K562 (cell line): ENCODE results near the gene CDC37. TPM values are rescaled to one million over a fixed set of nuclear protein-coding genes. Genes with fewer than 3 reads are reported as not detected.

Experiments used
- CBX8 ChIP-seq: fragments of 200-600 bp; sonication (generic); IDR thresholded peaks from 2 replicates; pipeline ENCODE4 v1.6.1; 2012; ENCODE audit warnings: borderline replicate concordance, mixed run types, low read depth, mild to moderate bottlenecking, moderate library complexity, mixed read lengths, low read length, control low read depth, inconsistent platforms; ENCODE audit not compliant: poor library complexity, severe bottlenecking; ENCODE audit errors: extremely low read depth
- CREM ChIP-seq: IDR thresholded peaks from 2 replicates; pipeline ENCODE4 v1.6.1; 2014; ENCODE audit warnings: antibody characterized with exemption, low read depth
- EP400 ChIP-seq: fragments of 450-650 bp; IDR thresholded peaks from 2 replicates; pipeline ENCODE4 v1.6.1; 2017; ENCODE audit warnings: antibody characterized with exemption, mild to moderate bottlenecking, moderate library complexity
- ESRRA ChIP-seq: fragments of 450-650 bp; IDR thresholded peaks from 2 replicates; pipeline ENCODE4 v1.6.1; 2014; ENCODE audit warnings: low read depth, mild to moderate bottlenecking, moderate library complexity, borderline replicate concordance
- ESRRB ChIP-seq: fragments of 250-450 bp; sonication (Bioruptor Pico); IDR thresholded peaks from 2 replicates; pipeline ENCODE4 v1.5.0; 2020; ENCODE audit warnings: mild to moderate bottlenecking, moderate library complexity, borderline replicate concordance
- FIP1L1 ChIP-seq: fragments of 200-400 bp; formaldehyde crosslinking; IDR thresholded peaks from 2 replicates; pipeline ENCODE4 v1.6.1; 2018; ENCODE audit warnings: mild to moderate bottlenecking, low read depth, low read length; ENCODE audit not compliant: poor library complexity, severe bottlenecking
- HDAC6 ChIP-seq: IDR thresholded peaks from 2 replicates; pipeline ENCODE4 v1.6.1; 2012; ENCODE audit warnings: low read depth, mild to moderate bottlenecking, control low read depth, inconsistent platforms, low read length, moderate library complexity
- HMG20B ChIP-seq: fragments of 250-450 bp; sonication (Bioruptor Pico); IDR thresholded peaks from 2 replicates; pipeline ENCODE4 v1.5.0; 2021; ENCODE audit warnings: mild to moderate bottlenecking
- MCM2 ChIP-seq: fragments of 450-650 bp; IDR thresholded peaks from 2 replicates; pipeline ENCODE4 v1.6.1; 2017; ENCODE audit warnings: low read depth, mild to moderate bottlenecking
- MCM3 ChIP-seq: fragments of 450-650 bp; IDR thresholded peaks from 2 replicates; pipeline ENCODE4 v1.6.1; 2016
- MEF2D ChIP-seq: conservative IDR thresholded peaks from 2 replicates; pipeline ENCODE4 v1.6.1; 2016; ENCODE audit warnings: low read depth, missing genetic modification characterization, missing compliant biosample characterization
- NEUROD1 ChIP-seq: fragments of 150-350 bp; IDR thresholded peaks from 2 replicates; pipeline ENCODE4 v1.6.1; 2014; ENCODE audit warnings: borderline replicate concordance, low read length, low read depth; ENCODE audit not compliant: partially characterized antibody
- RB1 ChIP-seq: fragments of 450-650 bp; IDR thresholded peaks from 2 replicates; pipeline ENCODE4 v1.6.1; 2017; ENCODE audit warnings: low read depth, mild to moderate bottlenecking
- SIRT6 ChIP-seq: IDR thresholded peaks from one replicate; pipeline ENCODE4 v1.6.1; 2012; ENCODE audit warnings: low read depth, mild to moderate bottlenecking, control low read depth, inconsistent platforms, low read length, moderate library complexity
- SMARCB1 ChIP-seq: IDR thresholded peaks from 2 replicates; pipeline ENCODE4 v1.6.1; 2011; ENCODE audit warnings: improper control_type of control experiment, low read depth; ENCODE audit not compliant: insufficient read length
- SP1 ChIP-seq: sonication (generic); formaldehyde crosslinking; IDR thresholded peaks from 2 replicates; pipeline ENCODE4 v1.8.1; 2022; ENCODE audit warnings: mild to moderate bottlenecking, missing genetic modification reagents
- STAT5A ChIP-seq: IDR thresholded peaks from 2 replicates; pipeline ENCODE4 v1.6.1; 2012; ENCODE audit warnings: low read length, inconsistent platforms, borderline replicate concordance
- TBP ChIP-seq: optimal IDR thresholded peaks from 2 replicates; pipeline ENCODE3; 2011; ENCODE audit warnings: low read depth, low read length, improper control_type of control experiment
- TRIM24 ChIP-seq, 2 experiments: fragments of 450-650 bp; IDR thresholded peaks; 2 replicates each; pipeline ENCODE4 v1.6.1; 2016
- ZBTB17 ChIP-seq: fragments of 450-650 bp; formaldehyde crosslinking; IDR thresholded peaks from 2 replicates; pipeline ENCODE4 v1.4.0; 2020; ENCODE audit warnings: mild to moderate bottlenecking
- ZC3H4 ChIP-seq: sonication (generic); formaldehyde crosslinking; IDR thresholded peaks from 2 replicates; pipeline ENCODE4 v1.9.0; 2021; ENCODE audit warnings: missing genetic modification reagents, borderline replicate concordance
- ZNF133 ChIP-seq: fragments of 250-450 bp; sonication (Bioruptor Pico); IDR thresholded peaks from 2 replicates; pipeline ENCODE4 v1.4.0; 2020; ENCODE audit warnings: mild to moderate bottlenecking
- ZNF23 ChIP-seq: fragments of 250-450 bp; sonication (Bioruptor Pico); IDR thresholded peaks from 2 replicates; pipeline ENCODE4 v1.4.0; 2020; ENCODE audit warnings: mild to moderate bottlenecking
- ZNF311 ChIP-seq: fragments of 250-450 bp; sonication (Bioruptor Pico); IDR thresholded peaks from 2 replicates; pipeline ENCODE4 v1.4.0; 2020; ENCODE audit warnings: mild to moderate bottlenecking, moderate library complexity
- ZNF644 ChIP-seq: fragments of 200-800 bp; sonication (Bioruptor generic); IDR thresholded peaks from 2 replicates; pipeline ENCODE4 v1.6.1; 2016; ENCODE audit warnings: low read depth, missing genetic modification characterization, missing compliant biosample characterization
- ZNF76 ChIP-seq: fragments of 250-450 bp; sonication (Bioruptor Pico); IDR thresholded peaks from 2 replicates; pipeline ENCODE4 v1.4.0; 2020; ENCODE audit warnings: mild to moderate bottlenecking, moderate library complexity, borderline replicate concordance
- polyA plus RNA-seq, 8 experiments: library from polyadenylated mRNA; depleted of rRNA in 4 of 8; stranded (reverse) in 5 of 8; unstranded in 3 of 8; fragments of >200 nt; fragmentation: Nextera tagmentation in 2 of 8; fragmentation: Illumina TruSeq in 1 of 8; extraction: Ambion mirVana in 2 of 8; extraction: Trizol in 1 of 8; gene quantifications; 2 replicates each; pipeline versions ENCODE4 v1.2.1 to v1.2.3, GENCODE V29; 2011 to 2014; ENCODE audit warnings: inconsistent platforms in 1 of 8, missing spikeins in 1 of 8
- total RNA-seq, 7 experiments: library from RNA; depleted of rRNA in 6 of 7; stranded (reverse); fragments of >200 nt in 6 of 7; fragmentation: Illumina TruSeq in 2 of 7; extraction: Trizol in 2 of 7; gene quantifications; 2 replicates each; pipeline versions ENCODE4 v1.2.1 to v1.2.3, GENCODE V29; 2011 to 2021; ENCODE audit warnings: low replicate concordance in 1 of 7
- TF ChIP-seq, protein P1 (sequence below), 3 experiments: fragments of 200-800 bp in 1 of 3; sonication (Bioruptor generic) in 1 of 3; sonication (generic) in 1 of 3; formaldehyde crosslinking in 1 of 3; IDR thresholded peaks; 2 replicates each; pipeline versions ENCODE4 v1.6.1 to v1.8.0; 2016 to 2022; ENCODE audit warnings: mild to moderate bottlenecking in 2 of 3, missing compliant biosample characterization in 2 of 3, missing genetic modification characterization in 2 of 3, missing genetic modification reagents in 1 of 3
- TF ChIP-seq, protein P2 (sequence below): fragments of 250-450 bp; sonication (Bioruptor Pico); IDR thresholded peaks from 2 replicates; pipeline ENCODE4 v1.8.0; 2021; ENCODE audit warnings: moderate library complexity, mild to moderate bottlenecking, inconsistent platforms
- TF ChIP-seq, protein P3 (sequence below), 2 experiments: fragments of 450-650 bp in 1 of 2; sonication (generic) in 1 of 2; formaldehyde crosslinking; conservative IDR thresholded peaks; 2 replicates each; pipeline versions ENCODE4 v1.4.0 to v1.8.1; 2020 to 2022; ENCODE audit warnings: mild to moderate bottlenecking in 1 of 2, missing genetic modification reagents in 1 of 2

Gene CDC37
- total and polyA plus RNA-seq, 9 of the 15 experiments (the other 6 are each of a cell fraction or from before 2014, with no cell fraction given), result 6.6 to 538 (median 227) TPM

DNA sequence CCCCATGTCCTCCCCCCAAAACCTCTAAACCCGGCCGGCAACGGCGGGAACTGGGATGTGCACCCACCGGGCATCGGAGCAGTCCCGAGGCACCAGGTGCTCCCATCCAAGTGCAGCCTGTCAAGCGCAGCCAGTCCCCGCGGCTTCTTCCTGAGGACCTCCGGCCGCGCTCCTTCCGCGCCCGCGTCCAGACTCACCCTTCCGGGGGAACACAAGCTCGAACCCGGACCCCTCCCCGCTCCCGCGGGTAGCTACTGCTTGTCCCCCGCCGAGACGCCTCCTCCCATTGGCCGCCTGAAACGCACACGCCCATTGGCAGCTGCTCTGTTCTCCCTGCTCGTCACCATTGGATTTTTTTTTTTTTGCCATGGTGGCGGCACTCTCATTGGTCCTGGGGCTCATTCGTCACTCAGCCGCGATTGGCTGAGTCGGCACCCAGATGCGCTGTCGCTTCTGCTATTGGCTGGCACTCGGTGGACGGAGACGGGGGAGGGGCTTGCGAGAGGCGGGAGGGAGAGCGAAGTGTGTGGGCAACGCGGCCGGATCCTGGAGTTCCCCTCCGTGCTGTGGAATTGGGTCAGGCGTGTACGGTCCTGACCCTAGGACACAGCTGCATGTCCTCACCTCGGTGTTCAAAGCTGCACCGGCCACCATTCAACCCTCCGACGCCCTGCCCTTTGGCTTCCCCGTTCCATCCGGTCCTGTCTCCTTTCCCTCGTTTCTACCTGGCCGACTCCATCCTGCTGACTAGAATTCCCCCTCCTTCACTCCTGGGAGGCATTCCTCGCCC lies 22.8 kb downstream of the CDC37 start, which contains the start of gene TYK2 (continued):
- TF ChIP-seq, protein P1, sequence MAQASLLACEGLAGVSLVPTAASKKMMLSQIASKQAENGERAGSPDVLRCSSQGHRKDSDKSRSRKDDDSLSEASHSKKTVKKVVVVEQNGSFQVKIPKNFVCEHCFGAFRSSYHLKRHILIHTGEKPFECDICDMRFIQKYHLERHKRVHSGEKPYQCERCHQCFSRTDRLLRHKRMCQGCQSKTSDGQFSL (CRISPR knock-in tag; IDR thresholded peaks at IDR 0.05), result no peak
- TF ChIP-seq, protein P1 (tag; IDR thresholded peaks at IDR 0.05), result no peak
- TF ChIP-seq ESRRB (CRISPR knock-in tag) (no peak), ZC3H4 (CRISPR knock-in tag) (no peak), SP1 (peak; percentile 87), FIP1L1 (no peak), HDAC6 (no peak), HMG20B (CRISPR knock-in tag) (no peak), ESRRA (peak; percentile 8; the same call in 1 of the 2 replicates), STAT5A (no peak), ZNF311 (CRISPR knock-in tag) (no peak), ZNF23 (CRISPR knock-in tag) (no peak), SIRT6 (no peak), MCM3 (no peak), CREM (peak; percentile 94), TRIM24 (IDR thresholded peaks at IDR 0.05) (no peak; a peak in 1 of 4 replicates), MEF2D (tag) (no peak), MCM2 (no peak), ZNF76 (CRISPR knock-in tag) (no peak), SMARCB1 (no peak), ZNF644 (no peak), ZNF133 (CRISPR knock-in tag) (no peak), TBP (peak; percentile 74), RB1 (peak; percentile 61; the same call in 1 of the 2 replicates), CBX8 (no peak), NEUROD1 (peak; percentile 98), EP400 (peak; percentile 89), ZBTB17 (CRISPR knock-in tag) (no peak)
- TF ChIP-seq, protein P2, sequence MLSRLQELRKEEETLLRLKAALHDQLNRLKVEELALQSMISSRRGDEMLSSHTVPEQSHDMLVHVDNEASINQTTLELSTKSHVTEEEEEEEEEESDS (CRISPR knock-in tag), result no peak
- TF ChIP-seq, protein P3, sequence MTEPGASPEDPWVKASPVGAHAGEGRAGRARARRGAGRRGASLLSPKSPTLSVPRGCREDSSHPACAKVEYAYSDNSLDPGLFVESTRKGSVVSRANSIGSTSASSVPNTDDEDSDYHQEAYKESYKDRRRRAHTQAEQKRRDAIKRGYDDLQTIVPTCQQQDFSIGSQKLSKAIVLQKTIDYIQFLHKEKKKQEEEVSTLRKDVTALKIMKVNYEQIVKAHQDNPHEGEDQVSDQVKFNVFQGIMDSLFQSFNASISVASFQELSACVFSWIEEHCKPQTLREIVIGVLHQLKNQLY (CRISPR knock-in tag; conservative IDR thresholded peaks at IDR 0.05), result no peak
